Anterior cingulate cortex (tissue), 58 donors: ENCODE data around the gene WNT11.

Experiments used
- DNase-seq, 58 donors: peaks; one replicate each; lab custom pipeline; 2025; lab: John Stamatoyannopoulos, UW

Gene WNT11

GRCh38 chr11:76139314-76139713 lies 67.0 kb downstream of the WNT11 start:
- DNase-seq = no peak
